OCI-LY7 (cell line): ENCODE results near the gene ALOX5. TPM values are rescaled to one million over a fixed set of nuclear protein-coding genes. Genes with fewer than 3 reads are reported as not detected.

ENCODE experiments used
- BruUV-seq: library from RNA; stranded (reverse); fragments of 400-500 nt; replicated peaks from 2 replicates; lab custom pipeline; 2021; lab: Mats Ljungman, UMichigan
- CTCF ChIA-PET: fragments of 300-600 bp; sonication (Branson Sonifier 250); formaldehyde crosslinking; loops from one replicate; lab custom pipeline; 2022; ENCODE audit warnings: antibody characterized with exemption; ENCODE audit not compliant: unreplicated experiment; lab: Charles Lee
- POLR2A ChIA-PET: fragments of 300-600 bp; sonication (Branson Sonifier 250); formaldehyde crosslinking; loops from one replicate; lab custom pipeline; 2022; ENCODE audit warnings: antibody characterized with exemption; lab: Charles Lee
- DNase-seq: peaks from one replicate; pipeline ENCODE4 v3.0.0-alpha.2; 2015; ENCODE audit warnings: low spot score
- H2AFZ ChIP-seq: fragments of 200-600 bp; sonication (generic), shearing (Covaris generic); 2 replicates; pipeline ENCODE4 v1.6.1; 2014; ENCODE audit warnings: mild to moderate bottlenecking, antibody characterized with exemption, low read length, moderate library complexity
- H3K27ac ChIP-seq: fragments of 200-600 bp; sonication (generic); 2 replicates; pipeline ENCODE4 v1.5.1; 2014; ENCODE audit warnings: mixed run types, low read depth, mild to moderate bottlenecking, moderate library complexity, low read length, inconsistent platforms; ENCODE audit not compliant: poor library complexity, severe bottlenecking
- H3K36me3 ChIP-seq: fragments of 200-600 bp; sonication (generic); 2 replicates; pipeline ENCODE4 v1.6.1; 2014; ENCODE audit warnings: mild to moderate bottlenecking, antibody characterized with exemption, low read length, moderate library complexity, mixed read lengths; ENCODE audit not compliant: insufficient read depth
- H3K4me1 ChIP-seq: fragments of 200-600 bp; sonication (generic); 2 replicates; pipeline ENCODE4 v1.5.1; 2014; ENCODE audit warnings: mild to moderate bottlenecking, low read length; ENCODE audit not compliant: insufficient read depth, poor library complexity, severe bottlenecking
- H3K4me2 ChIP-seq: fragments of 200-600 bp; sonication (generic); 2 replicates; pipeline ENCODE4 v1.6.1; 2014; ENCODE audit warnings: mild to moderate bottlenecking, low read length
- H3K4me3 ChIP-seq: fragments of 200-600 bp; sonication (generic); 2 replicates; pipeline ENCODE4 v1.5.1; 2014; ENCODE audit warnings: mild to moderate bottlenecking, low read depth, low read length; ENCODE audit not compliant: poor library complexity, severe bottlenecking
- H3K79me2 ChIP-seq: fragments of 200-600 bp; sonication (generic); 2 replicates; pipeline ENCODE4 v1.6.1; 2016; ENCODE audit warnings: low read depth, mild to moderate bottlenecking, low read length, moderate library complexity, mixed read lengths; ENCODE audit not compliant: insufficient read depth
- H3K9me2 ChIP-seq: fragments of 200-600 bp; sonication (generic); 2 replicates; pipeline ENCODE4 v1.6.1; 2016; ENCODE audit warnings: mild to moderate bottlenecking, low read length, mixed read lengths; ENCODE audit not compliant: insufficient read depth
- H3K9me3 ChIP-seq: fragments of 200-600 bp; sonication (generic); 2 replicates; pipeline ENCODE4 v1.6.1; 2014; ENCODE audit warnings: mild to moderate bottlenecking, mixed run types, low read length, mixed read lengths
- H4K20me1 ChIP-seq: fragments of 200-600 bp; sonication (generic); 2 replicates; pipeline ENCODE4 v1.6.1; 2014; ENCODE audit warnings: mild to moderate bottlenecking, antibody characterized with exemption, low read length, moderate library complexity, mixed read lengths; ENCODE audit not compliant: insufficient read depth
- EZH2phosphoT487 ChIP-seq: fragments of 200-600 bp; sonication (generic); IDR thresholded peaks from 2 replicates; pipeline ENCODE4 v1.6.1; 2018; ENCODE audit warnings: low read depth, borderline replicate concordance, mild to moderate bottlenecking, mixed run types, antibody characterized with exemption, low read length, moderate library complexity, mixed read lengths
- intact Hi-C: fragments of 100-400 bp; cut with micrococcal nuclease; formaldehyde crosslinking; loops from one replicate; pipeline ENCODE4 v1.10.0; 2022; ENCODE audit not compliant: unreplicated experiment
- total RNA-seq, 2 experiments: library from RNA; depleted of rRNA in 1 of 2; stranded (reverse); fragments of >200 nt in 1 of 2; shearing (Covaris generic) in 1 of 2; gene quantifications; 2 replicates each; pipeline ENCODE4 v1.2.3, GENCODE V29; 2014 to 2022
- TF ChIP-seq, protein P1 (sequence below): fragments of 200-600 bp; sonication (generic); conservative IDR thresholded peaks from 2 replicates; pipeline ENCODE4 v1.5.1; 2014; ENCODE audit warnings: mild to moderate bottlenecking, antibody characterized with exemption, low read length, moderate library complexity, mixed read lengths

ALOX5 gene
- total RNA-seq, 2 experiments from 2014 or later: 139 to 164 TPM

DNA sequence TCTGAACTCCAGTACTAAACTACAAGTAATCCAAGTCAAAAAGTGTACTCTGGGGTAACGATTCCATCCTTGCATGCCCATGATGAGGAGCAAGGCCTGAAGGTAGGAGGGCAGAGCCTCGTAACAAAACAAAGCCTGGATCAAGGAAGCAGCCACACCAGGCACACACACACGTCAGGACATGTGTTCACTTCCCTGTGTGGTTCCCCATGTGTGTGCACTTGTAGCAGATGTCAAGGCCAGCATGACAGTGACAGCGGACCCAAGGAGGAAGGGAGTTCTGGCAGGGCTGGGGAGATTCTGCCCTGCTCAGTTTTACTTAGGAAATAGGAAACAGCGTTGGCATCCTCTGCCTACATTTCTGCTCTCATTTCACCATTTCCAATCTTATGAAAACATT is 92.8 kb downstream of the ALOX5 start:
- BruUV-seq: no TSS peak
- H3K4me2 ChIP-seq: peak overlapping the region; percentile 97
- no peak for DNase-seq
- intact Hi-C loops: loop anchor here (5.0 to 10.0 kb wide), 4 partner anchors 116 to 478 kb away; partner anchors contain the start of genes WASHC2C and ZNF22
- CTCF ChIA-PET: interaction anchor here (0.5 kb wide), 1 partner anchor 1646 kb away, joined by 3 read pairs; no protein-coding TSS in a partner anchor
- POLR2A ChIA-PET: no interaction called here
- H3K79me2 ChIP-seq: peaks cover 12% of the 10 kb centered on the region; the same call in 1 of the 2 replicates
- no peaks in the 10 kb centered on the region for H3K9me2 ChIP-seq
- no peak for TF ChIP-seq EZH2phosphoT487
- TF ChIP-seq, protein P1, sequence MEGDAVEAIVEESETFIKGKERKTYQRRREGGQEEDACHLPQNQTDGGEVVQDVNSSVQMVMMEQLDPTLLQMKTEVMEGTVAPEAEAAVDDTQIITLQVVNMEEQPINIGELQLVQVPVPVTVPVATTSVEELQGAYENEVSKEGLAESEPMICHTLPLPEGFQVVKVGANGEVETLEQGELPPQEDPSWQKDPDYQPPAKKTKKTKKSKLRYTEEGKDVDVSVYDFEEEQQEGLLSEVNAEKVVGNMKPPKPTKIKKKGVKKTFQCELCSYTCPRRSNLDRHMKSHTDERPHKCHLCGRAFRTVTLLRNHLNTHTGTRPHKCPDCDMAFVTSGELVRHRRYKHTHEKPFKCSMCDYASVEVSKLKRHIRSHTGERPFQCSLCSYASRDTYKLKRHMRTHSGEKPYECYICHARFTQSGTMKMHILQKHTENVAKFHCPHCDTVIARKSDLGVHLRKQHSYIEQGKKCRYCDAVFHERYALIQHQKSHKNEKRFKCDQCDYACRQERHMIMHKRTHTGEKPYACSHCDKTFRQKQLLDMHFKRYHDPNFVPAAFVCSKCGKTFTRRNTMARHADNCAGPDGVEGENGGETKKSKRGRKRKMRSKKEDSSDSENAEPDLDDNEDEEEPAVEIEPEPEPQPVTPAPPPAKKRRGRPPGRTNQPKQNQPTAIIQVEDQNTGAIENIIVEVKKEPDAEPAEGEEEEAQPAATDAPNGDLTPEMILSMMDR: no peak
- no peaks in the 10 kb centered on the region for H4K20me1 ChIP-seq
- H3K9me3 ChIP-seq: no peaks in the 10 kb centered on the region
- H3K4me3 ChIP-seq: no peak overlapping the region
- H3K27ac ChIP-seq: no peak overlapping the region
- H3K4me1 ChIP-seq: peaks cover 53% of the 10 kb centered on the region
- H2AFZ ChIP-seq: no peak overlapping the region
- peaks cover 9% of the 10 kb centered on the region; the same call in 1 of the 2 replicates for H3K36me3 ChIP-seq

DNA sequence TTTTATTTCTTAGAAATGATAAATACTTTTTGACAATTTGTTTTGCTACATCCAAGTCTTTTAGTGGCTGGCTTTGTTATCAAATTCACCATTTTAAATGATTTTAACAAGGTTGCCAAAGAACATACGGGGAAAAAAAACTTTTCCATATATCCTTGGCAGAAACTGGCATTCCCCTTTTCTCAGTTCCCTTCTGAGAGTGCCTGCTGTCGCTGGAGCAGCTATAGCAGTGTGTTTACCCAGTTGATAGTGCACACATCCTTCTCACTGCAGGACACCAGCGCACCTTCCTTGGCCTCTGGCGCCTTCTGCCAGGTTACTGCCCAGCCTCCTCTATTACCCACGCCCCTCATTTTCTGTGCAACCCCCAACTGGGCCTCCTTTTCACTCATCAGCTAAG is 94.1 kb downstream of the ALOX5 start:
- DNase-seq: no peak
- Histone ChIP-seq H3K9me2 (no peaks in the 10 kb centered on the region), H3K36me3 (peaks cover 9% of the 10 kb centered on the region; the same call in 1 of the 2 replicates), H2AFZ (no peak overlapping the region), H3K4me2 (no peak overlapping the region), H3K79me2 (peaks cover 12% of the 10 kb centered on the region; the same call in 1 of the 2 replicates), H3K4me3 (no peak overlapping the region), H3K27ac (no peak overlapping the region), H4K20me1 (no peaks in the 10 kb centered on the region), H3K4me1 (peaks cover 43% of the 10 kb centered on the region), H3K9me3 (no peaks in the 10 kb centered on the region)
- BruUV-seq: no TSS peak
- ChIA-PET CTCF (no interaction called here), POLR2A (interaction anchor here (0.5 kb wide), 1 partner anchor 41 kb away, joined by 3 read pairs; no protein-coding TSS in a partner anchor)
- TF ChIP-seq, protein P1: no peak
- no peak for TF ChIP-seq EZH2phosphoT487
- intact Hi-C loops: loop anchor here (5.0 to 10.0 kb wide), 4 partner anchors 114 to 477 kb away; partner anchors contain the start of genes WASHC2C and ZNF22
